ENCODE measurements around the gene SIKE1.
"Not testable (repeated sequence)": the region's sequence is repeated elsewhere in the genome, so short reads cannot be mapped to it uniquely, and the experiment has no call there.

SIKE1 gene

DNA sequence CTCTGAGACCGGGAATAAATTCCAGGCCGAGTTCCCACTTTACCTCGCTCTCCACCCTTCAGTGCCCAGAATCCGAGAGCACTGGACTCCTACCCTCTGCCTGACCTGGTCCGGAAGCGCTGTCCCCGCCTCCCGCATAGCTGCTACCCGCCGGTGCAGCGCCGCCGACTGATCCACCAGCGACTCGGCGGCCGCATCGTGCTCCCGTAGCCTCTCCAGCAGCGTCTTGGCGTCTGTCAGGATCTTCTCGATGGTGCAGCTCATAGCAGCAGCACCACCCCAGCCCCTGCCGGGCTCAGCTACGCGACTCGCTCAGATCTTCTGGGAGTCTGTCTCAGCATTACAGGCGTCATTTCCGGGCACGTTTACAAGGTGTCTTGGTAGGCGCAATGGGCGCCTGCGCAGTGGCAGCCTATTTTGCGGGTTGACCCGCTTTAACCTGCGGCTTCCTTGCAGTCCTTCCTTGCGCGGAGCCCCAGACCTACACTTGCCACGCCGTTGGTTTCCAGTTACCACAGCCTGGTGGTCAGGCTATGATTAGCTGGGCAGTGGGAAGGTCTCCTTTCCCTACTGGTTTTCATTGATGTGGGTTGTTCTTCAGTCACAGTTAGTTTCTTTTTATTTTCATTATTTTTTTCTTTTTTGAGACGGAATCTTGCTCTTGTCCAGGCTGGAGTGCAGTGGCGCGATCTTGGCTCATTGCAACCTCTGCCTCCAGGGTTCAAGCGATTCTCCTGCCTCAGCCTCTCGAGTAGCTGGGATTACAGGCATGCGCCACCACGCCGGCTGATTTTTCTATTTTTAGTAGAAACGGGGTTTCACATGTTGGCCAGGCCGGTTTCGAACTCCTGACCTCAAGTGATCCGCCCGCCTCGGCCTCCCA is at the start of gene SIKE1:
Gene SIKE1 (minus strand): TSS at position 342 of the 883 bp plus-strand sequence. CDS start 78 bp downstream, at position 264.
- DNase-seq, result peak; percentile 93

DNA sequence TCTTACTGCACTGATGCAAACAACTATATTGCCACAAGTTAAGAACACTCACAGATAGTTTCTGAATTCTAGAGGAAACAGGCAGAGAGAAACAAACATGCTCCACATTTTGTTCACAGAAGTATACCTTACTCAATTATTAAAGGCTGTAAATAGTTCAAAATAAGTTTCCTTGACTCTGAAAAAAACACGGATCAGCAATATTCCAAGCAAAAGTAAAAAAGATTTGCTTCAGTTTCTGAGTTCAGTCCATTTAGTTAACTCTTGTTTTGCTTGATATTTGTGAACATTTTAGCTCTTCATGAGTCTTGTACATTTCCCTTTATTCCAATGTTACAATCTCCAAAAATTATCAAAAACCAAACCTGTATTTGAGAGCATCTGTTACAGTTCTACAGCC is 49.6 kb upstream of the SIKE1 start:
- DNase-seq, result not testable (repeated sequence)

- DNase-seq, result no peak
These were observed 47.8 kb upstream of the SIKE1 start for GRCh38 chr1:114828251-114828650.

GRCh38 chr1:114821978-114822377 is 41.5 kb upstream of the SIKE1 start:
- DNase-seq, result no peak

GRCh38 chr1:114820392-114820791 is 39.9 kb upstream of the SIKE1 start:
- no peak for DNase-seq

- no peak for DNase-seq
These were observed 39.4 kb upstream of the SIKE1 start for GRCh38 chr1:114819869-114820268.

DNA sequence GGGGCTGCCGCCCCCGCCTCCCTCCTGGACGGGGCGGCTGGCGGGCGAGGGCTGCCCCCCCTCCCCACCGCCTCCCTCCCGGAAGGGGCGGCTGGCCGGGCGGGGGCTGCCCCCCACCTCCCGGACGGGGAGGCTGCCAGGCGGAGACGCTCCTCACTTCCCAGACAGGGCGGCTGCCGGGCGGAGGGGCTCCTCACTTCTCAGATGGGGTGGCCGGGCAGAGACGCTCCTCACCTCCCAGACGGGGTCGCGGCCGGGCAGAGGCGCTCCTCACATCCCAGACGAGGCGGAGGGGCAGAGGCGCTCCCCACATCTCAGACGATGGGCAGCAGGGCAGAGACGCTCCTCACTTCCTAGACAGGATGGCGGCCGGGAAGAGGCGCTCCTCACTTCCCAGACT is 24.0 kb upstream of the SIKE1 start:
- DNase-seq, result not testable (repeated sequence)

DNA sequence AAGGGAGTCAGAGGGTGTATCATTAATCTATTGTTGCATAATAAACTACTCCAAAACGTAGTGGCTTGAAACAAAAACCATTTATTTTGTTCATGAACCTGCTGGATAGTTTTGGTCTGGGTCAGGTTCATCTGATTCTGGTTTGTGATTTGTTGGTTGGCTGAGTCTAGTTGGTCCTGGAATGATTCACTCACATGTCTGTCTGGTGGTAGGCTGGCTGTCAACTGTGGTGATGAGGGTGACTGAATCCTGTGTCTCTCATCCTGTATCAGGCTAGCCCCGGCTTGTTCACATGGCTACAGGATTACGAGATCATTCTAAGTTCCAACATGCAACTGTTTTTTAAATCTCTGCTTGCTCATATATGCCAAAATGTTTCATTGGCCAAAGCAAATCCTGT is 22.5 kb upstream of the SIKE1 start:
- no peak for DNase-seq

- DNase-seq, result no peak
These were observed 13.6 kb upstream of the SIKE1 start for GRCh38 chr1:114794038-114794437.

DNA sequence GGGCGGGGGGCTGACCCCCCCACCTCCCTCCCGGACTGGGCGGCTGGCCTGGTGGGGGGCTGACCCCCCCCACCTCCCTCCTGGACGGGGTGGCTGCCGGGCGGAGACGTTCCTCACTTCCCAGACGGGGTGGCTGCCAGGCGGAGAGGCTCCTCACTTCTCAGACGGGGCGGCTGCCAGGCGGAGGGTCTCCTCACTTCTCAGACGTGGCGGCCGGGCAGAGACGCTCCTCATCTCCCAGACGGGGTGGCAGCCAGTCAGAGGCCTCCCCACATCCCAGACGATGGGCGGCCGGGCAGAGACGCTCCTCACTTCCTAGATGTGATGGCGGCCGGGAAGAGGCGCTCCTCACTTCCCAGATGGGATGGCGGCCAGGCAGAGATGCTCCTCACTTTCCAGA is 10.1 kb upstream of the SIKE1 start:
- not testable (repeated sequence) for DNase-seq

GRCh38 chr1:114786440-114786839 is 6.0 kb upstream of the SIKE1 start:
- DNase-seq, result not testable (repeated sequence)

DNA sequence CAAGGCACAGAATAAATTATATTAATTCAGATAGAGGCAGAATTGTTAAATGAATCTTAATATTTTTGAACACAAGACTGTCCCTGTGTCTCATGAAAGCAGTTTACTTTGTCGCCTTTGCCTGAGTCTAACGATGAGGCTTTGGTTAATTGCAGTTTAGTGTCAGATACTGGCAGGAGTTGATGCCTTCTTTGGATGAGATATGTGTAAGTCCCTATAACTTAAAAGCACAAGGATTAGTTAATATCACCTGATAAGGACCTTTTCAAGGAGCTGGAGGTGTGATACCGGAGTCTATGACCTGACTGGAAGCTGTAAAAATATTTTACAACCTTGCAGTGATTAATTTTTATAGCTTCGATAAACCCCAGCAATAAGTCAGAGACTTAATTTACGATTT is 2.0 kb upstream of the SIKE1 start:
- no peak for DNase-seq

DNA sequence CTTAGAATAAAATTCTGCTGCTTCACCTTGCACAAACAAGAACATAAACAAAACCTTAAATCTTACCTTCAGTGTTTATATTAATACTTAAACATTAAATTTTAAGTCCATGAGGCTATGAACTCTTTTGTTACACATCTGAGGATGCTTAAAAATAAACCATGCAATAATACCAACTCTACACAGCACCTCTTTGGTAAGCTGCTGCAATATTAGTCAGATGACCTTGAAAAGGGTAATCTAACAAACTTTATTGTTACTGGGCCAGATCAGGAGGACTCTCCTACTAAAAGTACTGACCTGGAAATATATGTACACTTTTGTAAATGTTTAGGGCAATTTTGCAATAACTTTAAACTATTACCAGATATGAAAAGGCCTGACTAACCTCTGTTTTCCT is 763 bp downstream of the SIKE1 start:
- DNase-seq, result no peak

DNA sequence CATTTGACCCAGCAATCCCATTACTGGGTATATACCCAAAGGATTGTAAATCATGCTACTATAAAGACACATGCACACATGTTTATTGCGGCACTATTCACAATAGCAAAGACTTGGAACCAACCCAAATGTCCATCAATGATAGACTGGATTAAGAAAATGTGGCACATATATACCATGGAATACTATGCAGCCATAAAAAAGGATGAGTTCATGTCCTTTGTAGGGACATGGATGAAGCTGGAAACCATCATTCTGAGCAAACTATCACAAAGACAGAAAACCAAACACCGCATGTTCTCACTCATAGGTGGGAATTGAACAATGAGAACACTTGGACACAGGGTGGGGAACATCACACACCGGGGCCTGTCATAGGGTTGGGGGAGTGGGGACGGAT is 3.8 kb downstream of the SIKE1 start:
- DNase-seq, result not testable (repeated sequence)

DNA sequence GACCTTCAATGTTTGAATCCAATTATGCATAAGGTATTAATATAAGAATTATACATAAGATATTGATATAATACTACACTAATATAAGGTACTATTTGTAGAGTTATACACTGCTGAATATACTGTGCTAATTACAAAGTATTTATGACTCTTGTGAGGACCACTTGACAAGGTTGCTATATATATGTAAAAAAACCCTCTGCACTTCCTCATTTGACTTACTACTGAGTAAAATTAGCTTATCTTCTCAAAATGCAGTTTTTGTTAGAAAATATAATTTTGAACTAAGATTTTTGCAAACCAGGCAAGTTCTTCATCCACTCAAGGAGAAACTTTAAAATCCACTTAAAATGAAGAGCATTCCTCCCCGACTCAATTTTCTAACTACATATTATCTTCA is 8.5 kb downstream of the SIKE1 start:
- DNase-seq, result no peak

DNA sequence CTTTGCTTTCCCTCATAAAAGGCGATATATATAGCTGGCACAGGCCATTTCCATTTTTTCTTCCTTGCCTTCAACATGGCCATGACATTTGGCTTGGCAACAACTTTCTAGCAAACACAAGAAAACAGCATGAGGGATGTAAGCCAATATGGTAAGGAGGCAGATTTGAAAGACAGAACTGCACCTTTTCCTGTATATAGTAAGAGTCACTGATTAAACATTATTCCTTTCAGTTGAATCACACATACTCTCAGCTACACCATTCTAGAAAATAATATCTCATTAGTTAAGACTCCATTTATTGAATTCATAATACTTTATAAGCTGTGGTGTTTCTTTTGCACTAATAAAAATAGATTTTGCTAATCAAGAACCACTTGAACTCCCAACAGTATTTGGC is 9.5 kb downstream of the SIKE1 start:
- no peak for DNase-seq

GRCh38 chr1:114764689-114765088 is 15.8 kb downstream of the SIKE1 start:
- no peak for DNase-seq

- DNase-seq, result no peak
These were observed 22.1 kb downstream of the SIKE1 start for GRCh38 chr1:114758256-114758832.

GRCh38 chr1:114757455-114758255 is 22.8 kb downstream of the SIKE1 start, which contains the start of gene CSDE1:
CSDE1 (minus strand) TSS chr1:114757984; CDS start chr1:114739890, 18,094 bp downstream.
- peak; percentile 93 for DNase-seq

DNA sequence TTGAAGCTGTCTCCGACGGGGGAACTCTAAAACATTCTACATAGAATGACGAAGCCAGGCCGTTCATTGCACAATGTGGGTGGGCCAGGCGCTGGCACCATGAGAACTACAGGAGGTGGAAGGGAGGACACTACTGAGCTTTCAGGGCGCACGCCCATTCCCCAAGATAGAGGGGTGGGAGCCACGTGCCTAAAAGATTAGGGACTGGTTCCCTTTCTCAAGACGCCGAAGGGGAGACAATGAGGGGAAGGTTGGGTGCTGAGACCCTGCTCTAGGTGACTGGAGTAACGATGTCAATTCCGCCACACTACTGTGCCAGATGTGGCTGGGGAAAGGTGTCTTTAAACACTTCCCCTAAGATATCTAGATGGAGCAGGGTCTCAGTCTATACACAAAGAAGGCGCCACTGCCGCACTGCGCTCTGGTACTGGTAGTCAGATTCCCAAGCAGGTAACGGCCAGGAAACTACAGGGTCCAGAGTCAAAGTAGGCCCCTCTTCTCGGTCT is 23.5 kb downstream of the SIKE1 start:
- DNase-seq, result no peak

DNA sequence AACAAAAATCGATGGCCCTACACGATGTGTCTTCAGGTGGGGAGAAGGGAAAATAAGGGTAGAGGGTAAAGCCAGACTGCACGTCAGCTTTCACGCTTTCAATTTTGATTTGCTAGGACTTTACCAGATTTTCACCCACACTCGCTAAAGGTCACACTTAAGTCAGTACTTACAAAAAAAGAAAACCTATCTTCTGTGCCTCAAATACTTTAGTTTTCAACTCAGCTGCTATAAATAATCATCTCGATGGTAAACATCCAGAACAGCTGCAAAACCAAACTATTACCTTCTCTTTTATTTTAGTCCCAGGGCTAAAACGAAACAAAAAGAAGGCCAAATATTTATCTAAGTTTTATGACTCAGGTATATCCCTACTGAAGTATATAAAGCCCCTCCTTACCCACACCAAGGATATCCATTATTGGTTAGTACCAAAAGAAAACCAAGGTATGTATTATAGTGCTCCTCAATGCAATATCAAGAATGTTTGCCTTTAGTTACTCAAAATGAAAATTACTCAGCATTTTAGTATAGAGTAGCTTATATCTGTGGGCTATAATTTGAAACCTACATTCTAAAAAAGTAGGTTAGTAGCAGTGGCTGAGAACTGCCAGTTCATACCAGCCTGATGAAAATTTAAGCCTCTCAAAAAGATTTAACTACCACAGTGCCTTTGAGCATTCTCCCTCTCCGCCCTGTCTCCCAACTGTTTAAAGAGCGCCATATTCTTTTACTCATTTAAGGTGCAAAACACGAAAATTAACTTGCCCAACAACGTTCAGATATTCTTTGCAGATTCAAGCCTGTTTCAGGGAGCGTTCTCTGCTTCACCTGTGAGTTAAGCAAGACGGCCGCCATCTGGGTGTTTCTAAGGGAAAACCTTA is 24.2 kb downstream of the SIKE1 start:
- DNase-seq, result no peak

Measured in stimulated activated naive CD4-positive, alpha-beta T cell treated with Interleukin-2 at 50 U/mL for 16 hours (primary cell).